Measurements from ENCODE around the gene LURAP1L. TPM values are rescaled to one million over a fixed set of nuclear protein-coding genes. Genes with fewer than 3 reads are reported as not detected.
A peak's percentile ranks its signal among the peaks of the same experiment; 100 is the strongest.

LURAP1L gene
- total and polyA plus RNA-seq, 9 of the 15 experiments (the other 6 are each of a cell fraction or from before 2014, with no cell fraction given): 0.06 to 0.28 (median 0.07) TPM; not detected in 4

- TF ChIP-seq PBX2 (CRISPR knock-in tag; IDR thresholded peaks at IDR 0.05; ENCODE audit: low read depth) (no peak), PBX2 (tag; conservative IDR thresholded peaks at IDR 0.05; ENCODE audit: low read depth) (peak; percentile 65), HINFP (tag; conservative IDR thresholded peaks at IDR 0.05; ENCODE audit: low read depth) (no peak), TRIM28 (IDR thresholded peaks at IDR 0.05) (no peak), KLF1 (tag; IDR thresholded peaks at IDR 0.05) (no peak), STAG1 (CRISPR knock-in tag; IDR thresholded peaks at IDR 0.05; ENCODE audit: borderline replicate concordance) (no peak), U2AF1 (optimal IDR thresholded peaks at IDR 0.05; ENCODE audit: low read depth, low read length) (no peak), RBM22 (IDR thresholded peaks at IDR 0.05; ENCODE audit: low read depth, low read length, poor library complexity, severe bottlenecking) (no peak), ZNF24 (IDR thresholded peaks at IDR 0.05) (no peak), ZNF134 (CRISPR knock-in tag; conservative IDR thresholded peaks at IDR 0.05) (no peak), ETS1 (conservative IDR thresholded peaks at IDR 0.05; ENCODE audit: control insufficient read depth, low read depth, low read length) (no peak), RB1 (IDR thresholded peaks at IDR 0.05; ENCODE audit: low read depth) (no peak), ZNF175 (CRISPR knock-in tag; IDR thresholded peaks at IDR 0.05; ENCODE audit: low read depth) (peak; percentile 50; the same call in 1 of the 2 replicates), SP1 (CRISPR knock-in tag; IDR thresholded peaks at IDR 0.05) (no peak), CEBPG (CRISPR knock-in tag; IDR thresholded peaks at IDR 0.05) (no peak), CEBPG (tag; conservative IDR thresholded peaks at IDR 0.05 in 1 of 2, IDR thresholded peaks at IDR 0.05 in 1 of 2) (peak; percentile 87 to 89), ZSCAN32 (CRISPR knock-in tag; IDR thresholded peaks at IDR 0.05) (0 out of 2 replicates have a peak, but pooled peaks have one; percentile 55), FOSL1 (tag; conservative IDR thresholded peaks at IDR 0.05) (peak; percentile 96), ZNF347 (CRISPR knock-in tag; IDR thresholded peaks at IDR 0.05; ENCODE audit: low read depth) (no peak), TEAD1 (CRISPR knock-in tag; IDR thresholded peaks at IDR 0.05) (no peak)
- TF ChIP-seq, protein P1, sequence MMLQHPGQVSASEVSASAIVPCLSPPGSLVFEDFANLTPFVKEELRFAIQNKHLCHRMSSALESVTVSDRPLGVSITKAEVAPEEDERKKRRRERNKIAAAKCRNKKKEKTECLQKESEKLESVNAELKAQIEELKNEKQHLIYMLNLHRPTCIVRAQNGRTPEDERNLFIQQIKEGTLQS (IDR thresholded peaks at IDR 0.05): peak; percentile 85
- TF ChIP-seq, protein P1 (CRISPR knock-in tag; conservative IDR thresholded peaks at IDR 0.05): no peak
Measured at GRCh38 chr9:12813960-12814876, 39.4 kb downstream of the LURAP1L start (continued).
